GM18505 (cell line): Measurements from ENCODE around the gene IQCF2.
"Not testable (repeated sequence)": the region's sequence is repeated elsewhere in the genome, so short reads cannot be mapped to it uniquely, and the experiment has no call there.

Experiments
- ATAC-seq: cut with Tn5 transposase; IDR thresholded peaks from one replicate; pipeline ENCODE4 v1.9.1; 2021; ENCODE audit not compliant: unreplicated experiment
- POLR2A ChIP-seq: IDR thresholded peaks from 4 replicates; pipeline ENCODE4 v1.6.1; 2011; ENCODE audit warnings: borderline replicate concordance; ENCODE audit not compliant: insufficient read depth, insufficient read length; ENCODE audit errors: extremely low read depth

Gene IQCF2

GRCh38 chr3:51894391-51894790 is 33.0 kb downstream of the IQCF2 start:
- no peak for TF ChIP-seq POLR2A
- no peak for ATAC-seq

- TF ChIP-seq POLR2A, result no peak
- ATAC-seq, result no peak
Observed at GRCh38 chr3:51894939-51895338, 33.5 kb downstream of the IQCF2 start.

GRCh38 chr3:51896607-51897305 is 35.3 kb downstream of the IQCF2 start:
- TF ChIP-seq POLR2A, result no peak
- ATAC-seq, result no peak

GRCh38 chr3:51897391-51897790 is 36.0 kb downstream of the IQCF2 start:
- no peak for TF ChIP-seq POLR2A
- no peak for ATAC-seq

- ATAC-seq, result not testable (repeated sequence)
Observed at GRCh38 chr3:51900043-51900442, 38.6 kb downstream of the IQCF2 start.

GRCh38 chr3:51902361-51902760 is 40.9 kb downstream of the IQCF2 start:
- not testable (repeated sequence) for ATAC-seq

GRCh38 chr3:51904034-51904823 is 42.8 kb downstream of the IQCF2 start:
- ATAC-seq, result no peak
- no peak for TF ChIP-seq POLR2A

GRCh38 chr3:51908026-51908425 is 46.6 kb downstream of the IQCF2 start:
- no peak for ATAC-seq

More at GRCh38 chr3:51908026-51908425, 46.6 kb downstream of the IQCF2 start:
- TF ChIP-seq POLR2A, result no peak
